Prostate gland (tissue), 2 donors: ENCODE results near the gene DAP.

Experiments used
- CTCF ChIP-seq, 4 experiments: fragments of 200-600 bp in 2 of 4; fragments of 450-650 bp in 2 of 4; sonication (generic) in 2 of 4; IDR thresholded peaks; 1 replicate in 3 of 4; 2 replicates in 1 of 4; pipeline ENCODE4 v1.5.1; 2016 to 2019; ENCODE audit warnings: antibody characterized with exemption in 4 of 4, mild to moderate bottlenecking in 2 of 4, moderate library complexity in 2 of 4
- POLR2AphosphoS5 ChIP-seq: sonication (generic); formaldehyde crosslinking; IDR thresholded peaks from one replicate; pipeline ENCODE4 v1.6.1; 2017; ENCODE audit warnings: antibody characterized with exemption

DNA sequence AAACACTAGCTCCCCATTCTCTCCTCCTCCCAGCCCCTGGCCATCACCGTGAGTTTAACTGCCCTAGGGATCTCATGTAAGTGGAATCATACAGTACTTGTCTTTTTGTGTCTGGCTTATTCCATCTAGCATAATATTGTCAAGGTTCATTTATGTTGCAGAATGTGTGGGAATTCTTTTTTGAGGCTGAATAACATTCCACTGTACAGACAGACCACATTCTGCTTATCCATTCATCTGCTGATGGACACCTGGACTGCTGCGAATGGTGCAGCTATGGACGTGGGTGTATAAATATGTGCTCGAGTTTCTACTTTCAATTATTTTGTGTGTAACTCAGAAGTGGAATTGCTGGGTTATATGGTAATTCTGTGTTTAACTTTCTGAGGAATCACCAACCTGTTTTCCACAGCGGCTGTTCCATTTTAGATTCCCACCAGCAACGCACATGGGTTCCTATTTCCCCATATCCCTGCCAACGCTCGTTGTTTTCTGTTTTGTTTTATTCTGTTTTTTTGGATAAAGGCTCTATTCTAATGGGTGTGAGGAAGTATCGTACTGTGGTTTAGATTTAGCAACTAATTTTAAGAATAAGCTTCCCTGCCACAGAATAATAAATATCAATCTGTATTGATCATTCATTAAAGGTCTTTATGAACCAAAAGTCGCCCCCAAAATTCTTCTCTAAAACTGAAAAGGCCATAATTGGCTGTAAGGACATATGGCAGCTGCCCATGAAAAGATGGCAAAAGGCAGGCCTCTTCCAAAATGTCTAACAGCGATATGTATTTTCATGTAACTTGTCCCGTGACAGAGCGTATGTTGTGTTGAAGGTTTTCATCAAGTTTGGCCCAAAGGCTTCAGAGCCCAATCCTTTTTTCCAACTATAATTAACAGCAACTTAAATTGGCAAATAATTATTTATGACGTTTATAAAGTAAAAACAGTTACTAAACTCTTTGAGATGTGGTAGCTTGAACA is 70.3 kb downstream of the DAP start:
- TF ChIP-seq CTCF (IDR thresholded peaks at IDR 0.05), result no peak
- TF ChIP-seq POLR2AphosphoS5, result no peak
